Activated CD4-positive, alpha-beta T cell treated with anti-CD3 and anti-CD28 coated beads for 4 hours (primary cell): Measurements from ENCODE around the gene CORO6.
A peak's percentile ranks its signal among the peaks of the same experiment; 100 is the strongest.
"Not testable (repeated sequence)": the region's sequence is repeated elsewhere in the genome, so short reads cannot be mapped to it uniquely, and the experiment has no call there.

Experiments used
- DNase-seq, 2 donors: peaks; one replicate each; pipeline ENCODE4 v3.0.0-alpha.2; 2020

CORO6 gene

GRCh38 chr17:29622337-29623282, at the start of gene CORO6:
Gene CORO6, minus strand, starts transcription at chr17:29622912. Its CDS starts 1,491 bp downstream, at chr17:29621421.
- DNase-seq = peak; percentile 58 to 68

GRCh38 chr17:29671661-29672060, 48.9 kb upstream of the CORO6 start:
- no peak for DNase-seq

GRCh38 chr17:29669266-29669665, 46.6 kb upstream of the CORO6 start:
- no peak for DNase-seq

- no peak for DNase-seq
These were observed 45.3 kb upstream of the CORO6 start for GRCh38 chr17:29667969-29668368.

GRCh38 chr17:29665481-29665810, 42.7 kb upstream of the CORO6 start:
- DNase-seq = no peak

- DNase-seq = no peak
These were observed 42.2 kb upstream of the CORO6 start for GRCh38 chr17:29664743-29665480.

GRCh38 chr17:29663155-29663554, 40.4 kb upstream of the CORO6 start:
- DNase-seq = no peak

- no peak for DNase-seq
These were observed 38.5 kb upstream of the CORO6 start for GRCh38 chr17:29661213-29661612.

GRCh38 chr17:29659155-29659554, 36.4 kb upstream of the CORO6 start:
- DNase-seq = no peak

- DNase-seq = no peak
These were observed 32.6 kb upstream of the CORO6 start for GRCh38 chr17:29655323-29655722.

GRCh38 chr17:29653995-29654714, 31.4 kb upstream of the CORO6 start:
- DNase-seq = no peak

GRCh38 chr17:29652976-29653375, 30.3 kb upstream of the CORO6 start:
- no peak for DNase-seq

- not testable (repeated sequence) for DNase-seq
These were observed 29.2 kb upstream of the CORO6 start for GRCh38 chr17:29651913-29652312.

- DNase-seq = no peak
These were observed 27.7 kb upstream of the CORO6 start for GRCh38 chr17:29650396-29650795.

- no peak for DNase-seq
These were observed 26.6 kb upstream of the CORO6 start for GRCh38 chr17:29649359-29649758.

GRCh38 chr17:29648005-29648404, 25.3 kb upstream of the CORO6 start:
- no peak for DNase-seq

GRCh38 chr17:29645515-29646051, 22.9 kb upstream of the CORO6 start:
- DNase-seq = no peak

- no peak for DNase-seq
These were observed 21.1 kb upstream of the CORO6 start for GRCh38 chr17:29643817-29644160.

GRCh38 chr17:29642171-29642611, 19.5 kb upstream of the CORO6 start:
- no peak for DNase-seq

- no peak for DNase-seq
These were observed 18.4 kb upstream of the CORO6 start for GRCh38 chr17:29640981-29641642.

GRCh38 chr17:29640413-29640812, 17.7 kb upstream of the CORO6 start:
- no peak for DNase-seq

- no peak for DNase-seq
These were observed 11.2 kb upstream of the CORO6 start for GRCh38 chr17:29633886-29634285.
